Activated naive CD4-positive, alpha-beta T cell treated with anti-CD3 and anti-CD28 coated beads, Interleukin-2, amount 50 U/mL, for 24 hours (primary cell): Measurements from ENCODE around the gene SMIM44.

Experiments used
- H3K27ac Mint-ChIP-seq: one replicate; pipeline ENCODE4 v1.8.0; 2021; ENCODE audit warnings: mild to moderate bottlenecking, mixed read lengths
- H3K27me3 Mint-ChIP-seq: one replicate; pipeline ENCODE4 v1.8.0; 2021; ENCODE audit warnings: mixed read lengths
- H3K36me3 Mint-ChIP-seq: one replicate; pipeline ENCODE4 v1.8.0; 2021; ENCODE audit warnings: mixed read lengths
- H3K4me1 Mint-ChIP-seq: one replicate; pipeline ENCODE4 v1.8.0; 2021; ENCODE audit warnings: mixed read lengths
- H3K4me3 Mint-ChIP-seq: one replicate; pipeline ENCODE4 v1.8.0; 2021; ENCODE audit warnings: mild to moderate bottlenecking, mixed read lengths
- H3K9me3 Mint-ChIP-seq: one replicate; pipeline ENCODE4 v1.8.0; 2021; ENCODE audit warnings: mixed read lengths

The SMIM44 gene

GRCh38 chr19:3477951-3478350, 5.3 kb downstream of the SMIM44 start:
- H3K36me3 Mint-ChIP-seq = no peaks in the 10 kb centered on the region
- no peaks in the 10 kb centered on the region for H3K9me3 Mint-ChIP-seq
- H3K4me3 Mint-ChIP-seq = peak overlapping the region; percentile 28
- H3K27ac Mint-ChIP-seq = no peak overlapping the region
- no peaks in the 10 kb centered on the region for H3K27me3 Mint-ChIP-seq
- peaks cover 10% of the 10 kb centered on the region for H3K4me1 Mint-ChIP-seq

GRCh38 chr19:3477506-3477905, 5.7 kb downstream of the SMIM44 start:
- H3K4me3 Mint-ChIP-seq = no peak overlapping the region
- H3K27ac Mint-ChIP-seq = no peak overlapping the region
- no peaks in the 10 kb centered on the region for H3K9me3 Mint-ChIP-seq
- no peaks in the 10 kb centered on the region for H3K27me3 Mint-ChIP-seq
- H3K4me1 Mint-ChIP-seq = peaks cover 10% of the 10 kb centered on the region
- H3K36me3 Mint-ChIP-seq = no peaks in the 10 kb centered on the region

GRCh38 chr19:3476830-3477229, 6.4 kb downstream of the SMIM44 start:
- no peak overlapping the region for H3K4me3 Mint-ChIP-seq
- peaks cover 10% of the 10 kb centered on the region for H3K4me1 Mint-ChIP-seq
- no peaks in the 10 kb centered on the region for H3K27me3 Mint-ChIP-seq
- no peaks in the 10 kb centered on the region for H3K36me3 Mint-ChIP-seq
- no peak overlapping the region for H3K27ac Mint-ChIP-seq
- H3K9me3 Mint-ChIP-seq = no peaks in the 10 kb centered on the region

GRCh38 chr19:3475449-3475848, 7.8 kb downstream of the SMIM44 start:
- Mint-ChIP-seq H3K4me1 (peaks cover 10% of the 10 kb centered on the region), H3K4me3 (no peak overlapping the region), H3K27ac (no peak overlapping the region), H3K27me3 (no peaks in the 10 kb centered on the region), H3K9me3 (no peaks in the 10 kb centered on the region), H3K36me3 (no peaks in the 10 kb centered on the region)

- Mint-ChIP-seq H3K36me3 (no peaks in the 10 kb centered on the region), H3K9me3 (no peaks in the 10 kb centered on the region), H3K4me1 (peaks cover 10% of the 10 kb centered on the region), H3K27me3 (no peaks in the 10 kb centered on the region), H3K4me3 (no peak overlapping the region), H3K27ac (no peak overlapping the region)
Observed at GRCh38 chr19:3474614-3475013, 8.6 kb downstream of the SMIM44 start.

GRCh38 chr19:3474010-3474409, 9.2 kb downstream of the SMIM44 start:
- H3K4me3 Mint-ChIP-seq = no peak overlapping the region
- peaks cover 10% of the 10 kb centered on the region for H3K4me1 Mint-ChIP-seq
- H3K27me3 Mint-ChIP-seq = no peaks in the 10 kb centered on the region
- no peaks in the 10 kb centered on the region for H3K36me3 Mint-ChIP-seq
- H3K27ac Mint-ChIP-seq = no peak overlapping the region
- no peaks in the 10 kb centered on the region for H3K9me3 Mint-ChIP-seq

GRCh38 chr19:3471954-3472655, 11.1 kb downstream of the SMIM44 start:
- Mint-ChIP-seq H3K27ac (no peak overlapping the region), H3K4me3 (no peak overlapping the region), H3K9me3 (no peaks in the 10 kb centered on the region), H3K4me1 (no peaks in the 10 kb centered on the region), H3K36me3 (no peaks in the 10 kb centered on the region), H3K27me3 (no peaks in the 10 kb centered on the region)

DNA sequence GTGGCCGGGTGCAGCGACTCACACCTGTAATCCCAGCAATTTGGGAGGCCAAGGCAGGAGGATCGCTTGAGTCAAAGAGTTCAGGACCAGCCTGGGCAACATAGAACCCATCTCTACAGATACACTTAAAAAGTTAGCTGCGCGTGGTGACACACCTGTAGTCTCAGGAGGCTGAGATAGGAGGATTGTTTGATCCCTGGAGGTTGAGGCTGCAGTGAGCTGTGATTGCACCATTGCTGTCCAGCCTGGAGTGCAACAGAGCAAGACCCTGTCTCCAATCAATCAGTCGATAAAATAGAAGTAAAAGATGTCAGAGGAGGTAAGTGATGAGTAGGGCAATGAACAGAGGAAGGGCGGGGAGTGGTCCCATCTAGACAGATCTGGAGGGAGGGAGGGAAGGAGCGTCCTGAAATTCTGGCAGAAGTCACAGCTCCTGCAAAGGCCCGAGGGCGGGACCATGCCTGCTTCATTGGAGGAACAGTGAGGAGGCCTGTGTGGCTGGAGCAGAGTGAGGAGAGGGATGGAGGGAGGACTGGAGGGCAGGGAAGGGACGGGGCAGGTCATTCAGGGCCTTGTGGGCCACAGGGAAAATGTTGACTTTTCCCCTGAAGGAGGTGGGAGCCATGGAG, 12.6 kb downstream of the SMIM44 start:
- Mint-ChIP-seq H3K27me3 (no peaks in the 10 kb centered on the region), H3K4me3 (no peak overlapping the region), H3K4me1 (no peaks in the 10 kb centered on the region), H3K9me3 (no peaks in the 10 kb centered on the region), H3K36me3 (no peaks in the 10 kb centered on the region), H3K27ac (no peak overlapping the region)

DNA sequence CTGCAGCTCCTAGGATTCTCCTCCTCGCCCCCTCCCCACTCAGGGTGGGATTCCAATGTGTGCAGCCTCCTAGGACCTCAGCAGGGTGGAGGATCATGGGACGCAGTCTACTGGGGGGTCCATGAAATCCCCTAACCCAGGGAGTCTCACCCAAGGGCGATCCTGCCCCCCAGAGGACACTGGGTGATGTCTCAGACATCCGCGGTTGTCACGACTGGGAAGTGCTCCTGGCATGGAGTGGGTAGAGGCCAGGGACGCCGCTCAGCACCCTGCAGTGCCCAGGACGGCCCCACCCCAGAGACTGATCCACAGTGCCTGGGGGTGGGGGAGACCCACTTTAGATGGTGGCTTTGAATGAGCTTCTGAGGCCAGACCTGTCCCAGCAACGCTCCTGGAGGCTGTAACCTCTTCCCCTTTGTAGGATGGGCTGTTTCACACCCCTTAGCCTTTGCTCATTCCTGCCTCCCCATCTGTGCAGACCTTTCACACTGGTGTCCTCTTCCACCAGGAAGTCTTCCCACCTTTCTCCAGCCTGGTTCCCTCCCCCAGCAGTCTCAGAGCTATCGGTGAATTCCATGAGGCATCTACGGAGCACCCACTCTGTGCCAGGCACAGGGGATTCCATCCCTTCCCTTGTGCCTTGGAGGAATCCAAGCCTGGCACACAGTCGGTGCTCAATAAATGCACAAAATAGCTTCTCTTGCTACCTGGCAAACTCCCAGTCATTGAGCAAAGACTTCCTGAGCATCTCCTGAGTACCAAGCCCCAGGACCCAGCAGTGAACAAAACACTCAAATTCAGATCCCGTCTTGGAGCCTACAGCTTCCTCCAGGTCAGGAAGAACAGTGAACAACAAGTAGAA, 13.4 kb downstream of the SMIM44 start:
- Mint-ChIP-seq H3K9me3 (no peaks in the 10 kb centered on the region), H3K27ac (no peak overlapping the region)

GRCh38 chr19:3468211-3468610, 15.0 kb downstream of the SMIM44 start:
- H3K27ac Mint-ChIP-seq = no peak overlapping the region

More for the DNA sequence above, 13.4 kb downstream of the SMIM44 start:
- Mint-ChIP-seq H3K4me3 (no peak overlapping the region), H3K27me3 (no peaks in the 10 kb centered on the region), H3K36me3 (no peaks in the 10 kb centered on the region), H3K4me1 (no peaks in the 10 kb centered on the region)

DNA sequence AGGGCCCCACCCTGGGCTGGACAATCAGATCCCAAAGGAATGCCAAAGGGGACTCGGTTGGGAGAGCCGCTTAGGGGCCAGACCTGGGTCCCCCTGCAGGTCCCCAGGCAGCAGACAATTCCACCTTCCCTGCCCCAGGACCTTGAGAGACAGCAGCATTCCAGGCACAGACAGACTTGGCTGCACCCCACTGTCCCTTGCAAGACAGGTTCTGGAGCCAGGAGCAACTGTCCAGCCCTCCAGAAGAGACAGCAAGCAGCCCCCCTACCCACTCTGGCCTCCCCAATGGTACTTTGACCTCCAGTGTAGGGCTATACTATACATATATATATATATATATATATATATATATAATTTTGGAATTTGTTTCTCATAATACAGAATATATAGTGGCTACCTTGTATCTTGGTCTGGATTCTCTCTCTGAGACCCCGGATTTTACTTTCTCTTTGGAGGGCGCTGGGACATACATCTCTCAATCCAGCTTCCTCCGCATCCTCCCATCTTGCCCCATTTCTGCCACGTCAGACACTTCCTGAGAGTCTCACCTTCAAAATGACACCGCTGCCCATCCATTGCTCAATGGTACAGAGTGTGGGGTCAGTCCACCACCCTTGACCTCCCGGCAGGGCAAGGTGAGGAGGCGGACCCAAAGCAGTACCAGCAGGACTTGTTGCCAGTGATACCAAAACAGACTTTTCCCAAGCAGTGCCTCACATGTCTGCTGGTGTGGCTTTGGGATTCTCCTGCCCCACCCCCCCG, 15.6 kb downstream of the SMIM44 start:
- H3K36me3 Mint-ChIP-seq = peaks cover 3% of the 10 kb centered on the region
- H3K4me1 Mint-ChIP-seq = no peaks in the 10 kb centered on the region
- H3K27me3 Mint-ChIP-seq = no peaks in the 10 kb centered on the region
- no peaks in the 10 kb centered on the region for H3K9me3 Mint-ChIP-seq
- no peak overlapping the region for H3K4me3 Mint-ChIP-seq
- H3K27ac Mint-ChIP-seq = no peak overlapping the region

More at GRCh38 chr19:3468211-3468610, 15.0 kb downstream of the SMIM44 start:
- no peaks in the 10 kb centered on the region for H3K36me3 Mint-ChIP-seq
- no peaks in the 10 kb centered on the region for H3K9me3 Mint-ChIP-seq
- H3K27me3 Mint-ChIP-seq = no peaks in the 10 kb centered on the region
- H3K4me3 Mint-ChIP-seq = no peak overlapping the region
- H3K4me1 Mint-ChIP-seq = no peaks in the 10 kb centered on the region

GRCh38 chr19:3466635-3467034, 16.6 kb downstream of the SMIM44 start:
- no peak overlapping the region for H3K27ac Mint-ChIP-seq
- H3K9me3 Mint-ChIP-seq = no peaks in the 10 kb centered on the region
- no peaks in the 10 kb centered on the region for H3K27me3 Mint-ChIP-seq
- no peaks in the 10 kb centered on the region for H3K4me1 Mint-ChIP-seq
- no peak overlapping the region for H3K4me3 Mint-ChIP-seq
- H3K36me3 Mint-ChIP-seq = peaks cover 3% of the 10 kb centered on the region

DNA sequence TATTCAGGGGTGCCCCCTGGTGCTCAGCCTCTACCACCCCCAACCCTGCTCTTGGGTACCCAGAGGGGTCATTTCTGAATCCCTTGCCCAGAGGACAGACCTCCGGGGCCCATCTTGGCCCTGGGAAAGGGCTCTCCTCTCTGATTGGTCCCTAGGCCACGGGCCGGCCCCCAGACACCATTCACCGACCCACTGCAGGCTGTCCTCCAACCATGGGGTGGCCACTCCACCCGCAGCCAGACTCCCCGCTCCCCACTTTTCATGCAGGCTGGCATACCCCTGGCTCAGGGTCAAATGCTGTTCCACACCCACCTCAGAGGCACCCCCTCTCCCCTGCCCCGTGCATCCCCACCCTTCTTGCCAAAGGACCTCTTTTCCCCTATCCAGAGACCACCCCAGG, 17.7 kb downstream of the SMIM44 start:
- H3K4me3 Mint-ChIP-seq = no peak overlapping the region
- no peaks in the 10 kb centered on the region for H3K4me1 Mint-ChIP-seq
- no peak overlapping the region for H3K27ac Mint-ChIP-seq
- no peaks in the 10 kb centered on the region for H3K27me3 Mint-ChIP-seq
- H3K36me3 Mint-ChIP-seq = peaks cover 3% of the 10 kb centered on the region
- H3K9me3 Mint-ChIP-seq = no peaks in the 10 kb centered on the region

- Mint-ChIP-seq H3K36me3 (peaks cover 3% of the 10 kb centered on the region), H3K4me1 (no peaks in the 10 kb centered on the region), H3K4me3 (no peak overlapping the region), H3K9me3 (no peaks in the 10 kb centered on the region), H3K27ac (no peak overlapping the region), H3K27me3 (no peaks in the 10 kb centered on the region)
Observed at GRCh38 chr19:3464587-3465235, 18.5 kb downstream of the SMIM44 start.
